Aorta (tissue), 5 donors: ENCODE results near the gene SHROOM1. TPM values are rescaled to one million over a fixed set of nuclear protein-coding genes. Genes with fewer than 3 reads are reported as not detected.

Experiments used
- ATAC-seq: fragments of 200-7000 bp; cut with Tn5 transposase; one replicate; pipeline ENCODE4 v1.9.1; 2022; ENCODE audit warnings: moderate library complexity; ENCODE audit not compliant: low FRiP score
- DNase-seq, 2 donors: peaks; one replicate each; pipeline ENCODE4 v3.0.0-alpha.2; 2020
- H3K27ac ChIP-seq, 2 donors: one replicate each; pipeline ENCODE4 v1.5.1; 2013; ENCODE audit warnings: low read length in 2 of 2, mild to moderate bottlenecking in 2 of 2, moderate library complexity in 2 of 2, control low read depth in 1 of 2, inconsistent platforms in 1 of 2, low read depth in 1 of 2
- H3K27me3 ChIP-seq, 2 donors: one replicate each; pipeline ENCODE4 v1.6.1; 2013; ENCODE audit warnings: control low read depth in 1 of 2, low read length in 1 of 2, mild to moderate bottlenecking in 1 of 2, moderate library complexity in 1 of 2; ENCODE audit not compliant: insufficient read depth in 2 of 2, control insufficient read depth in 1 of 2
- H3K36me3 ChIP-seq, 2 donors: one replicate each; pipeline ENCODE4 v1.6.1; 2013; ENCODE audit warnings: control low read depth in 1 of 2, low read length in 1 of 2, mild to moderate bottlenecking in 1 of 2; ENCODE audit not compliant: insufficient read depth in 2 of 2, control insufficient read depth in 1 of 2
- H3K4me1 ChIP-seq, 2 donors: one replicate each; pipeline ENCODE4 v1.6.1; 2013; ENCODE audit warnings: low read length in 2 of 2, control low read depth in 1 of 2, mild to moderate bottlenecking in 1 of 2, moderate library complexity in 1 of 2; ENCODE audit not compliant: insufficient read depth in 2 of 2, control insufficient read depth in 1 of 2
- H3K4me3 ChIP-seq, 2 donors: one replicate each; pipeline ENCODE4 v1.5.1; 2013; ENCODE audit warnings: low read length in 2 of 2, control low read depth in 1 of 2, mild to moderate bottlenecking in 1 of 2
- H3K9me3 ChIP-seq: one replicate; pipeline ENCODE4 v1.6.1; 2013; ENCODE audit warnings: mild to moderate bottlenecking, low read length; ENCODE audit not compliant: control insufficient read depth
- WGBS, 2 donors: extraction: QIAGEN DNeasy Blood & Tissue Kit; methylation state at CpG; one replicate each; pipeline ENCODE4 v1.1.7; 2013; 5-methylcytosine and 5-hydroxymethylcytosine counted together
- intact Hi-C, 2 donors: fragments of 100-400 bp; cut with DNase I; formaldehyde crosslinking; loops; one replicate each; pipeline versions ENCODE4 v1.14.2 to v1.15.0; 2022
- polyA plus RNA-seq, 2 donors: library from polyadenylated mRNA; stranded (reverse); fragments of 200-250 nt; gene quantifications; one replicate each; pipeline ENCODE4 v1.2.3, GENCODE V29; 2013
- total RNA-seq, 2 donors: library from RNA; stranded (reverse); fragmentation: NEBNext Ultra II Directional; extraction: Animal tissue kit (Norgen Biotek cat#: 25700); gene quantifications; one replicate each; pipeline ENCODE4 v1.2.1, GENCODE V29; 2021
- donor health status: healthy with polysubstance abuse.
- donor health status: Bipolar disorder and iron deficiency.
- donor health status: DM: no; HTN: no; CAD: no.
- donor health status: DM: no; HTN: no; CAD: no.
- donor health status: DM: yes; HTN: yes; CAD: no.

SHROOM1 gene
- total and polyA plus RNA-seq, 4 donors: 1.4 to 15.0 (median 8.9) TPM

GRCh38 chr5:132824426-132824825 is 6.0 kb downstream of the SHROOM1 start:
- WGBS, 2 donors: 95 to 97% methylated on average over 3 of the region's 3 CpGs
- Histone ChIP-seq H3K27me3 (no peaks in the 10 kb centered on the region), H3K9me3 (no peaks in the 10 kb centered on the region), H3K4me3 (no peak overlapping the region), H3K27ac (no peak overlapping the region), H3K4me1 (no peaks in the 10 kb centered on the region), H3K36me3 (no peaks in the 10 kb centered on the region)
- intact Hi-C loops: loop anchor here in 1 of 2 donors (5.0 kb wide), 1 partner anchor 72 kb away; no protein-coding TSS in a partner anchor
- no peak for ATAC-seq
- DNase-seq: no peak

- 80 to 86% methylated on average over 7 of the region's 7 CpGs for WGBS, 2 donors
- no peak overlapping the region for H3K27ac ChIP-seq
- no peak for DNase-seq
- no peaks in the 10 kb centered on the region for H3K4me1 ChIP-seq
- no peak overlapping the region for H3K4me3 ChIP-seq
- H3K27me3 ChIP-seq: no peaks in the 10 kb centered on the region
- intact Hi-C loops: loop anchor here in 1 of 2 donors (5.0 kb wide), 1 partner anchor 71 kb away; no protein-coding TSS in a partner anchor
- H3K9me3 ChIP-seq: no peaks in the 10 kb centered on the region
- no peaks in the 10 kb centered on the region for H3K36me3 ChIP-seq
- peak; percentile 3 for ATAC-seq
These were observed 6.9 kb downstream of the SHROOM1 start for GRCh38 chr5:132823481-132824050.

GRCh38 chr5:132822650-132823480 is 7.6 kb downstream of the SHROOM1 start:
- WGBS, 2 donors: 17 to 25% methylated on average over 67 to 68 of the region's 68 CpGs

GRCh38 chr5:132821791-132822190 is 8.7 kb downstream of the SHROOM1 start:
- ATAC-seq: no peak
- H3K4me3 ChIP-seq: no peak overlapping the region
- no peaks in the 10 kb centered on the region for H3K4me1 ChIP-seq
- no peak overlapping the region for H3K27ac ChIP-seq
- H3K27me3 ChIP-seq: no peaks in the 10 kb centered on the region
- WGBS, 2 donors: 95 to 100% methylated on average over 1 of the region's 1 CpG
- intact Hi-C loops: loop anchor here (2.0 to 5.0 kb wide), 2 partner anchors 67 to 69 kb away; no protein-coding TSS in a partner anchor
- DNase-seq: no peak
- no peaks in the 10 kb centered on the region for H3K9me3 ChIP-seq
- H3K36me3 ChIP-seq: no peaks in the 10 kb centered on the region

More at GRCh38 chr5:132822650-132823480, 7.6 kb downstream of the SHROOM1 start:
- no peaks in the 10 kb centered on the region for H3K4me1 ChIP-seq
- no peak overlapping the region for H3K27ac ChIP-seq
- no peak overlapping the region for H3K4me3 ChIP-seq
- DNase-seq: no peak
- H3K9me3 ChIP-seq: no peaks in the 10 kb centered on the region
- no peaks in the 10 kb centered on the region for H3K36me3 ChIP-seq
- no peaks in the 10 kb centered on the region for H3K27me3 ChIP-seq
- intact Hi-C loops: loop anchor here in 1 of 2 donors (5.0 kb wide), 1 partner anchor 71 kb away; no protein-coding TSS in a partner anchor
- peak; percentile 47 for ATAC-seq

- H3K27me3 ChIP-seq: no peaks in the 10 kb centered on the region
- no peak for ATAC-seq
- H3K9me3 ChIP-seq: no peaks in the 10 kb centered on the region
- DNase-seq: no peak
- no peaks in the 10 kb centered on the region for H3K4me1 ChIP-seq
- H3K4me3 ChIP-seq: no peak overlapping the region
- WGBS, 2 donors: 87 to 93% methylated on average over 3 of the region's 3 CpGs
- intact Hi-C loops: loop anchor here (2.0 to 5.0 kb wide), 2 partner anchors 67 to 69 kb away; no protein-coding TSS in a partner anchor
- H3K36me3 ChIP-seq: no peaks in the 10 kb centered on the region
- H3K27ac ChIP-seq: no peak overlapping the region
These were observed 9.1 kb downstream of the SHROOM1 start for GRCh38 chr5:132821350-132821749.

DNA sequence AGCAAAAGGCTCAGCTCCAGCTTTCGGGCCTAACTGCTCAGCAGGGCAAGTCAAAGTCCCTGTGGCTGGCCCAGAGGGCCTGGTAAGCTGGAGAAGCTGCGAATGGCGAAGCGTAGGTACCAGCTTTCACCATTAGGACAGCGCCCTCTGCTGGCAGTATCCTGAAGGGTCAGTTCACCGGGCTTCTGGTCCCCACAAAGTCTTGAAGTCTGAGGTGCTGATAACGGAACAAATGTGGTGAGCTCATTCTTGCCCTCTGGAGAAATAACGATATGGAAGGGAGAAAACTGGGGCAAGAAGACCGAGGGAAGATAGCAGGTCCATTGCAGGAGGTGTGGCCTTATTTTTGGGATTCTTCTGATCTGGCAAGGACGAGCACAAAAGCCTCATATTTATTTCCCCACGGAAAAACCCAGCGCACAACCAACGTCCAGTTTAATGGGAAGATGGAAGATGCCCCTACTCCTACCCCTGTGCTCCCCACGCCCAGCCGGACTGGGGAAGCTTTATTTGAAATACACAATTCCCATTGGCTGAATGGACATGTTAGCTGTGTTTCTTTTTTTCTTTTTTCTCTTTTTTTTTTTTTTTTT is 10.2 kb downstream of the SHROOM1 start:
- H3K27ac ChIP-seq: no peak overlapping the region
- H3K4me1 ChIP-seq: no peaks in the 10 kb centered on the region
- ATAC-seq: peak; percentile 87
- H3K9me3 ChIP-seq: no peaks in the 10 kb centered on the region
- no peaks in the 10 kb centered on the region for H3K36me3 ChIP-seq
- 21 to 29% methylated on average over 15 of the region's 15 CpGs for WGBS, 2 donors
- H3K4me3 ChIP-seq: no peak overlapping the region
- intact Hi-C loops: loop anchor here (2.0 to 5.0 kb wide), 2 partner anchors 65 to 68 kb away; no protein-coding TSS in a partner anchor
- peak; percentile 95 to 96 for DNase-seq
- H3K27me3 ChIP-seq: no peaks in the 10 kb centered on the region

GRCh38 chr5:132819468-132819867 is 11.0 kb downstream of the SHROOM1 start:
- H3K36me3 ChIP-seq: no peaks in the 10 kb centered on the region
- no peaks in the 10 kb centered on the region for H3K27me3 ChIP-seq
- intact Hi-C loops: no loop called here
- ATAC-seq (no peak), DNase-seq (no peak)
- H3K27ac ChIP-seq: no peak overlapping the region
- no peaks in the 10 kb centered on the region for H3K4me1 ChIP-seq
- H3K9me3 ChIP-seq: no peaks in the 10 kb centered on the region
- no peak overlapping the region for H3K4me3 ChIP-seq
- WGBS, 2 donors: 62 to 66% methylated on average over 26 of the region's 26 CpGs

- DNase-seq (no peak), ATAC-seq (no peak)
- no peak overlapping the region for H3K27ac ChIP-seq
- H3K4me3 ChIP-seq: no peak overlapping the region
- H3K9me3 ChIP-seq: no peaks in the 10 kb centered on the region
- H3K27me3 ChIP-seq: no peaks in the 10 kb centered on the region
- H3K4me1 ChIP-seq: no peaks in the 10 kb centered on the region
- intact Hi-C loops: no loop called here
- H3K36me3 ChIP-seq: no peaks in the 10 kb centered on the region
- 59 to 89% methylated on average over 1 of the region's 1 CpG for WGBS, 2 donors
These were observed 13.4 kb downstream of the SHROOM1 start for GRCh38 chr5:132817011-132817410.
